Activated naive CD8-positive, alpha-beta T cell treated with anti-CD3 and anti-CD28 coated beads, Interleukin-2, amount 10 ng/mL, durations not matched to agents 7 days and 5 days (primary cell): ENCODE data around the gene RAB26. TPM values are rescaled to one million over a fixed set of nuclear protein-coding genes. Genes with fewer than 3 reads are reported as not detected.

Experiments used
- ATAC-seq: fragments of 150-1000 bp; cut with Tn5 transposase; one replicate; pipeline ENCODE4 v1.10.0; 2021; ENCODE audit warnings: low read depth, moderate library complexity
- POLR2A ChIA-PET: fragments of 350-600 bp; sonication (Branson Sonifier 250); formaldehyde crosslinking; loops from one replicate; lab custom pipeline; 2021; ENCODE audit warnings: antibody characterized with exemption; lab: Charles Lee
- DNase-seq: peaks from one replicate; pipeline ENCODE4 v3.0.0; 2021
- H3K27ac Mint-ChIP-seq: one replicate; pipeline ENCODE4 v1.8.0; 2022; ENCODE audit warnings: mild to moderate bottlenecking, mixed read lengths
- H3K27me3 Mint-ChIP-seq: one replicate; pipeline ENCODE4 v1.8.0; 2022; ENCODE audit warnings: mild to moderate bottlenecking, moderate library complexity, mixed read lengths
- H3K36me3 Mint-ChIP-seq: one replicate; pipeline ENCODE4 v1.8.0; 2021; ENCODE audit warnings: mild to moderate bottlenecking, mixed read lengths
- H3K4me1 Mint-ChIP-seq: one replicate; pipeline ENCODE4 v1.8.0; 2021; ENCODE audit warnings: mixed read lengths
- H3K4me3 Mint-ChIP-seq: one replicate; pipeline ENCODE4 v1.8.0; 2022; ENCODE audit warnings: mild to moderate bottlenecking, moderate library complexity, mixed read lengths
- H3K9me3 Mint-ChIP-seq: one replicate; pipeline ENCODE4 v1.8.0; 2021; ENCODE audit warnings: mixed read lengths
- total RNA-seq, 2 experiments: library from RNA; stranded (reverse); gene quantifications; one replicate each; pipeline ENCODE4 v1.2.3, GENCODE V29; 2021

Gene RAB26
- total RNA-seq, 2 experiments from 2014 or later, result 0.40 to 0.69 TPM

DNA sequence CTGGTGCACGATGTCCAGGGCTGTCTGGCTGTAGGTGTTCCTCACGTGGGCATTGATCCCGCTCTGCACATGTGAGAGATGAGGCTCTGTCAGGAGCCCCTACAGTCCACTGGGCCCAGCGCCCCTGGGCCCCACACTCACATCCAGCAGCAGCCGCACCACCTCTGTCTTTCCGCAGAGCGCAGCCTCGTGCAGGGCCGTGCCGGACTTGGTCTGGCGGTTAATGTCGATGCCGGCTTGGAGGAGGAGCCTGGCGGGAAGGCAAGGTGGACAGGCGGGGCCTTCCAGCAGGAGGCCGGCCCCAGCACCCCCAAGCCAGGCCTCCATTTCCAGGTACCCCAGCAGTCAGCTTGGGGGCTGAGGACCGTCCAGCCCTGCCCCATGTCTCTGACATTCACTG lies 38.8 kb downstream of the RAB26 start:
- Mint-ChIP-seq H3K27me3 (peaks cover 3% of the 10 kb centered on the region), H3K36me3 (no peaks in the 10 kb centered on the region), H3K9me3 (no peaks in the 10 kb centered on the region), H3K4me1 (no peaks in the 10 kb centered on the region), H3K27ac (no peak overlapping the region), H3K4me3 (no peak overlapping the region)
- no peak for ATAC-seq
- POLR2A ChIA-PET, result interaction anchor here (0.5 kb wide), 1 partner anchor 285 kb away, joined by 4 read pairs; no protein-coding TSS in a partner anchor
- no peak for DNase-seq

DNA sequence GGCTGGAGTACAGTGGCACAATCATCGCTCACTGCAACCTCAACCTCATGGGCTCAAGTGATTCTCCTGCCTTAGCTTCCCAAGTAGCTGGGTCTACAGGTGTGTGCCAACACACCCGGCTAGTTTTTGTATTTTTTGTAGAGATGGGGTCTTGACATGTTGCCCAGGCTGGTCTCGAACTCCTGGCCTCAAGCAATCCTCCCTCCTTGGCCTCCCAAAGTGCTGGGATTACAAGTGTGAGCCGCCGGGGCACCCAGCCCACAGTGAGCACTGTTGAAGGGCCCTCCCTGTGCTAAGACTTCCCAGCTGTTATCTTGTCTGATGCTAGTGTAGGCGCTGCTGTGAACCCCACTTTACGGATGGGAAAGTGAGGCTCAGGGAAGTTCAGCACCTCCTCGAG lies 40.0 kb downstream of the RAB26 start:
- POLR2A ChIA-PET, result interaction anchor here (1.2 kb wide), 1 partner anchor 33 kb away, joined by 3 read pairs; the partner anchor contains the start of gene TRAF7
- Mint-ChIP-seq H3K9me3 (no peaks in the 10 kb centered on the region), H3K27ac (no peak overlapping the region), H3K4me3 (no peak overlapping the region), H3K36me3 (no peaks in the 10 kb centered on the region), H3K27me3 (peaks cover 4% of the 10 kb centered on the region), H3K4me1 (no peaks in the 10 kb centered on the region)
- DNase-seq (no peak), ATAC-seq (no peak)

DNA sequence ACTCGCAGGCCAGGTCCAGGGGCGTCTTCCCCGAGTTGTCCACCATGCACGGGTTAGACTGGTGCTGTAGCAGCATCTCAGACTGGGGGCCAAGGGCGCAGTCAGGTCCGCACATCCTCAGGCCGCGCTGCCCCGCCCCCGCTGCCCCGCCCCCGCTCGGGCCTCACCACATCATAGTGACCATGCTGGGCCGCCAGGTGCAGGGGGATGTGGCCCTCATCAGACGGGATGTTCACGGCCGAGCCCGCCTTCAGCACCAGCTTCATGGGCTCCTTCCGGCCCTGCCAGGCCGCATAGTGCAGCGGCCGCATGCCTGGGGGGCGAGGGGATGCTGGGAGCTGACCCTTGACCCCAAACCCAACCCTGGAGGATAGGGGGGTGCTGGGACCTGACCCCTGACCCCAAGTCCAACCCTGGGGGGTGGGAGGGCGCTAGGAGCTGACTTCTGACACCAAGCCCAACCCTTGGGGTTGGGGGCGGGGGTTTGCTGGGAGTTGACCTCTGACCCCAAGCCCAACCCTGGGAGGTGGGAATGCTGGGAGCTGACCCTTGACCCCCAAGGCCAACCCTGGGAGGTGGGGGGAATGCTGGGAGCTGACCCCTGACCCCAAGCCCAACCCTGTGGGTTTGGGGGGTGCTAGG lies 40.9 kb downstream of the RAB26 start:
- peaks cover 8% of the 10 kb centered on the region for H3K27me3 Mint-ChIP-seq
- no peak for ATAC-seq
- POLR2A ChIA-PET, result no interaction called here
- H3K27ac Mint-ChIP-seq, result no peak overlapping the region
- DNase-seq, result no peak
- H3K36me3 Mint-ChIP-seq, result no peaks in the 10 kb centered on the region
- H3K4me1 Mint-ChIP-seq, result no peaks in the 10 kb centered on the region
- no peak overlapping the region for H3K4me3 Mint-ChIP-seq
- no peaks in the 10 kb centered on the region for H3K9me3 Mint-ChIP-seq

DNA sequence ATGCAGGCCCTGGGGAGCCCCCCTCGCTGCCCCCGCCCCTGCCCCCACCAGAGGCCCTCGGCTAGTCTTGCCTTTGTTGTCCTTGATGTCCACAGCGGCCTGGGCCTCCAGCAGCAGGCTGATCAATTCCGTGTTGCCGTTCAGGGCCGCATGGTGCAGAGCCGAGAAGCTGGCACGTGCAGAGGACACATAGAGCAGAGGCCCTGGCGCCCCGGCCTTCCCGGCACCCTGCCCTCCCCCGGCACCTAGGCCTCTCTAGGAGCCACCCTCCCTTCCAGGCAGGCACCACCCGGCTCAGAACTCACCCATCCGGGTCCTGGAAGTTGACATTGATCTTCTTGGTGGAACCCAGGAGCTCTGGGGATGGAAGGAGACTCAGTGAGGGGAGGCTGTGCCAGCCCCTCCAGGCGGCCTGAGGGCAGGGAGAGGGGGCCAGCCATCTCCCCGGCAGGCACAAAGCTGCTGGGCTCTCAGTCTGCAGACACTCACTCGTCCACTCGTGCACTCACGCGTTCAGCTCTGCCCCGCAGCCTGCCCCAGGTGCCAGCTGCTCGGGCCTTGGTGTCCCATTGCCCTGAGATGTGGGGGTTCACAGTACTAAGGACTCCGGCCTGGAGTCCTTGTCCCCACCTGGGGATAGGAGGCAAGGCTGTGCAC lies 41.7 kb downstream of the RAB26 start:
- no peak overlapping the region for H3K4me3 Mint-ChIP-seq
- POLR2A ChIA-PET, result no interaction called here
- peaks cover 1% of the 10 kb centered on the region for H3K4me1 Mint-ChIP-seq
- no peaks in the 10 kb centered on the region for H3K36me3 Mint-ChIP-seq
- no peak overlapping the region for H3K27ac Mint-ChIP-seq
- no peak for DNase-seq
- H3K9me3 Mint-ChIP-seq, result no peaks in the 10 kb centered on the region
- peaks cover 15% of the 10 kb centered on the region for H3K27me3 Mint-ChIP-seq
- ATAC-seq, result no peak

DNA sequence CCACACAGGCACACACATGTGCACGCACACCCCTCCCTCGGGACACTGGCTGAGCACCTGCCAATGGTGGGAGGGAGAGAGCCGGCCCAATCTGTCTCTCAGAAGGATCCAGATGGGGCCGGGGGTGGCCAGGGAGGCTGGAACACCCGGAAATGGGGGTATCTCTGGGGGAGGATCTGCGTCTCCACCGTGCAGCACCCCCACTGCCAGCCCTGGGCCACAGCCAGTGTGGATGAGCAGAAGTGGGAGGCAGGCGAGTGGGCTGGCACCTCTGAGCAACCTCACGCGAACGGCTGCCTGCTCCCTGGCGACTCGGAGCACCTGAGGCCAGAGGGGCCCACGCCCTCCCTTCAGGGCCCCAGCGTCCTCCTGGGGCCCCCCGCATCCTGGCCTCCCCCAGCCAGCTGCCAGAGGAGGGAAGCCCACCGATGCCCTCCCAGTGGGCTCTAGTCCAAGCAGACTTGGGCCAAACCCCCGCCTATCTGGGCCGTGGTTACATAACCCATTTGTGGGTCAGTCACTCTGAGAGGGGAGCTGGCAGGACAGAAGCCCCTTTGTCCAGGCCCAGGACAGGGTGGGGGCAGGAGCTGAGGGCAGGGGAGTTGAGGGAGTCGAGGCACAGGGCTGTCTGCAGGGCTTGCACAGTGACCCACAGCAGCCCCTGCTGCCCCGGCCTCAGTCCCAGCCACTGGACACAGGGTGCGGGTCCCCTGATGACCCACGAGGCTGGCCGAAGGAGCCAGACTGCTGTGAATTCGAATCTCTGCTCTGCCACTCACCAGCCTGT lies 42.4 kb downstream of the RAB26 start:
- ATAC-seq (no peak), DNase-seq (no peak)
- POLR2A ChIA-PET, result no interaction called here
- Mint-ChIP-seq H3K27ac (no peak overlapping the region), H3K9me3 (no peaks in the 10 kb centered on the region), H3K27me3 (peaks cover 16% of the 10 kb centered on the region), H3K4me1 (peaks cover 1% of the 10 kb centered on the region), H3K4me3 (no peak overlapping the region), H3K36me3 (no peaks in the 10 kb centered on the region)

DNA sequence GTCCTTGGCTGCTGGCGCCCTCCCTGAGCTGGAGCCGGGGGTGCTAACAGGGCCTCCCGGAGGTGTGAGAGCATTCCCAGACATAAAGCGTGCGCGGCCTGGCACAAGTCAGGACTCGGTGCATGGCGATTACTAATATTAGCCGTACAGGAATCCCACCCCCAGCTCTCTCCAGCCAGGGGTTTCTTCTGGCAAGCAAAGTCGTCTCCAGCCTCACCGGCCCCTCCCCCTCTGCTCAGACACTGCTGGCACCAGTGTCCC lies 43.0 kb downstream of the RAB26 start:
- POLR2A ChIA-PET, result no interaction called here
- no peaks in the 10 kb centered on the region for H3K9me3 Mint-ChIP-seq

DNA sequence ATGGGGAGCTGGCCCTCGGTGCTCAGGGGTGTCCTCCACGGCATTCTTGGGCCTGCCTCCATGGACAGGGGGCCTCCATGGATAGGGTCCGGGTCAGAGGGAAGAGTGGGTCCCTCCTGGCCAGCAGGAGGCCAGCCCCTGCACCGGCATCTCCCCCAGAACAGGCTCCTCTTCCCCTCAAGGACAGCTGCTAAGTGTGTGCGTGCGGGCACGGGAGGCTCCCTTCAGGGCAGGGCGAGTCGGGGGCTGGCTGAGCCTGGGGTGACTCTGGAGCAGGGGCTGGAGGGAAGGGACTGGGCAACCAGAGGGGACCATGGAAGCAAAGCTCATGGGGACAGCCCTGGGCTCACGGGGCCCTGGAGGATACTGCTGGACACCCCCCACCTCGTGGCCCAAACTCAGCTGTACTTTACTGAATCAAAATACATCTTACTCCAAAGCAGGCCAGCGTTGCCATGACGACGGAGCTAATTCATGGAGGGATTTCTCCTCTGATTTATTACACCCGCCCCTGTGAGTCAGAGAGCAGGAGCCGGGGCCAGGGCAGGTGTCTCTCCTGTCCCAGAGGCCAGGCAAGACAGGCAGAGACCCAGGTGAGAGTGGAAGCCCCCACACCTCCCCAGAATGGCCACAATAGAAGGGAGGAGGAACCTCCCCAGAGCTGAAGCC lies 45.9 kb downstream of the RAB26 start:
- peaks cover 33% of the 10 kb centered on the region for H3K27me3 Mint-ChIP-seq
- no peak overlapping the region for H3K4me3 Mint-ChIP-seq
- POLR2A ChIA-PET, result interaction anchor here (1.3 to 1.9 kb wide), 3 partner anchors 11 to 57 kb away, joined by 6 to 9 read pairs (median 8); partner anchors contain the start of genes ECI1, MLST8 and TRAF7
- no peaks in the 10 kb centered on the region for H3K9me3 Mint-ChIP-seq
- H3K27ac Mint-ChIP-seq, result no peak overlapping the region
- no peak for DNase-seq
- ATAC-seq, result no peak
- peaks cover 1% of the 10 kb centered on the region for H3K4me1 Mint-ChIP-seq
- H3K36me3 Mint-ChIP-seq, result no peaks in the 10 kb centered on the region

More for the DNA sequence above, 43.0 kb downstream of the RAB26 start:
- Mint-ChIP-seq H3K27ac (no peak overlapping the region), H3K27me3 (peaks cover 15% of the 10 kb centered on the region), H3K4me3 (no peak overlapping the region), H3K36me3 (no peaks in the 10 kb centered on the region), H3K4me1 (peaks cover 1% of the 10 kb centered on the region)
- no peak for ATAC-seq
- no peak for DNase-seq

DNA sequence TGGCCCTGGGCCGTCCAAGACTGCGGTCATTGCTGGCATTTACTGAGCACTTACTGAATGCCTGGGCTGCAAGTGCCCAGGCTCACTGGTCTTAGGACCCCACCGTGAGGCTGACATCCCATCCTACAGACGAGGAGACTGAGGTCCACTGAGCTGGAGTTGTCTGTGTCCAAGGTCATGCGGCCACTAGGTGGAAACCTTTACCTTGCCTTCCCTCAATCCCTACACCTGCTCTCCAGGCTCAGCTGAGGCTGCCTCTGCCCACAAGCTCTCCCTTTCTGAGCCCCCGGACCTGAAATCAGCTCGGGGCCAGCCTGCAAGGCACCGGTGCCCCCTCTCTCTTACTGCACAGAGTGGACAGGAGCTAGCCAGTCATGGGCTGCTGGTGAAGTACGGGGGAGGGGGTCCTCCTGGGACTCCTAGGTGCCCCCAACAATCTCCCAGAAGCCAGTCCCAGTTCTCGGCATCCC lies 46.5 kb downstream of the RAB26 start:
- peak; percentile 49 for DNase-seq

DNA sequence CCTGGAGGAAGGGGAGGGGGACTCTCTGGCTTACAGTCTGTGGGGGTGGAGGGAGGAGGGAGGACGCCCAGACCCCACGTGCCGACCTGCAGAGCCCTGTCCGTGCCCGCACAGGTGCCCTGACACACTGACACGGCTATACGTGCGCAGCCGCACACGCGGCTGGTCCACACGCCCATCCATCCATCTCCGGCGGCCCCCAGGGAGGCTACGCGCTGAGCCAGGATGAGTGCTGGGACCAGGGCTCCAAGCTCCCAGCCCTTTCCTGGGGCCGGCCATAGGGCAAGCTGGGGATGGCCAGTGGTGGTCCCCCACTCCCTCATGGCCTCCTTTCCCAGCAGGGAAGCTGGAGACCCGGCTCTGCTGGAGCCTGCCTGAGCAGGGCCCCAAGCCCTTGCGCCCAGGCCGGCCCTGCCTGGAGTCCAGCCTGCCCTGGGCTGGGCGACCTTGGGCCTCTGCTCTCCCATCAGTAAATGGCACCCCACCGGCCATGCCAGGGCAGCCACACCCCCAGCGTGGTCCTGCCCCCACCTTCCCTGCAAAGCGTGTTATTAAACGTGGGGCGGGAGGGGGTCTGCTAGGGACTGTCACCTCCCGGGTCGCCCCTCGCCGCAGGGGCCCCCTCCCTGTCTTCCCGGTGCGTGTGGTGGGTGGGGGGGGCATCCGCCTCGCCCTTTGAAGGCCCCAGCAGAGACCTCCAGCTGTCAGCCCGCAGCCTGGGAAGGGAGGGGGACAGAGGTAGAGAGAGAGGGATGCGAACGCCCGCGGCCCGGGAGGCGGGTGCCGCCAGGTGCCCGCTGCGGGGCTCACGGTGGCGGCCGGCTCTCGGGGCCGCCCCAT lies 47.1 kb downstream of the RAB26 start:
- no peaks in the 10 kb centered on the region for H3K9me3 Mint-ChIP-seq
- ATAC-seq, result no peak
- no peak for DNase-seq
- no peak overlapping the region for H3K27ac Mint-ChIP-seq
- H3K4me3 Mint-ChIP-seq, result peak overlapping the region; percentile 48
- H3K27me3 Mint-ChIP-seq, result peaks cover 40% of the 10 kb centered on the region
- no peaks in the 10 kb centered on the region for H3K36me3 Mint-ChIP-seq
- POLR2A ChIA-PET, result interaction anchor here (0.6 to 1.9 kb wide), 4 partner anchors 10 to 56 kb away, joined by 3 to 9 read pairs (median 7); partner anchors contain the start of genes ECI1, MLST8 and TRAF7
- H3K4me1 Mint-ChIP-seq, result peaks cover 1% of the 10 kb centered on the region

More for the DNA sequence above, 46.5 kb downstream of the RAB26 start:
- H3K36me3 Mint-ChIP-seq, result no peaks in the 10 kb centered on the region
- peak; percentile 56 for ATAC-seq
- no peaks in the 10 kb centered on the region for H3K9me3 Mint-ChIP-seq
- POLR2A ChIA-PET, result interaction anchor here (0.6 to 1.9 kb wide), 4 partner anchors 11 to 57 kb away, joined by 3 to 9 read pairs (median 7); partner anchors contain the start of genes ECI1, MLST8 and TRAF7
- no peak overlapping the region for H3K27ac Mint-ChIP-seq
- H3K4me3 Mint-ChIP-seq, result no peak overlapping the region
- H3K4me1 Mint-ChIP-seq, result peaks cover 1% of the 10 kb centered on the region
- peaks cover 35% of the 10 kb centered on the region for H3K27me3 Mint-ChIP-seq

DNA sequence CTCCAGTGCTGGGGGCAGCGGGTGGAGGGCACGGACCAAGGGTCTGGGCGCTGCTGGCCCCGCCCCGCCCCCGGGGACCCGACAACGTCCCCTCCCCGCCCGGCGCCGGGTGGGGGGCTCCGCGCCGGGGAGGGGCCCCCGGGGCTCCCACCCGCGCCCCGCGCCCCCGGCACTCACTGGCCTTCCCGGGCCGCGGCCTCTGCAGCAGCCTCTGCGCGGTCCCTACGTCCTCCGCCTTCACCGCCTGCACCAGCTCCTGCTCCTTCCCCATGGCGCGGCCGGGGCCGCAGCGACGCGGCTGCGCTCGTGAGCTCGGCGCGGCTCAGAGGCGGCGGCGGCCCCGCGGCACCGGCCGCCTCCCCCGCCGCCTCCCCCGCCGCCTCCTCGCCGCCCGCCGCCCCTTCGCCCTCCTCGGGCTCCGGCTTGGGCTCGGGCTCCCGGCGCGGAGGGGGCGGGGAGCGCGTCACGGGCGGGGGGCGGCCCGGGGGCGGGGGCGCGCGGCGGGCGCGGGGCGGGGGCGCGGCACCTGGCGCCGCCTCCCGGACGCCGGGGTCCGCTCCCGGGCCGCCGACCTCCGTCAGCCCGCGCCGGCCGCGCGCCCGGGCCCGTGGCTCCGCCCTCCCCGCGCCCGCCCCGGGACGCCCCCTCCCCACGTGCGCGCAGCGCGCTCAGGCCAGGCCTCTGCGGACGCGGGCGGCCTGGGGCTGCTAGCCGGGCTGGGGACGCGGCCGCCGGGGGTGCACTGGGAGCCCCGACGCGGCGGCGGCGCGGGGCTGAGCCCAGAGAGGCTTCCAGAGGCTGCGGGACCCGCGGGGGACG lies 47.9 kb downstream of the RAB26 start, which contains the start of gene CASKIN1:
CASKIN1 (minus strand) TSS at position 444 of the 819 bp plus-strand sequence; CDS start at position 271, 173 bp downstream.
- Mint-ChIP-seq H3K36me3 (no peaks in the 10 kb centered on the region), H3K27ac (no peak within 1 kb of the TSS)
- no peak for DNase-seq

DNA sequence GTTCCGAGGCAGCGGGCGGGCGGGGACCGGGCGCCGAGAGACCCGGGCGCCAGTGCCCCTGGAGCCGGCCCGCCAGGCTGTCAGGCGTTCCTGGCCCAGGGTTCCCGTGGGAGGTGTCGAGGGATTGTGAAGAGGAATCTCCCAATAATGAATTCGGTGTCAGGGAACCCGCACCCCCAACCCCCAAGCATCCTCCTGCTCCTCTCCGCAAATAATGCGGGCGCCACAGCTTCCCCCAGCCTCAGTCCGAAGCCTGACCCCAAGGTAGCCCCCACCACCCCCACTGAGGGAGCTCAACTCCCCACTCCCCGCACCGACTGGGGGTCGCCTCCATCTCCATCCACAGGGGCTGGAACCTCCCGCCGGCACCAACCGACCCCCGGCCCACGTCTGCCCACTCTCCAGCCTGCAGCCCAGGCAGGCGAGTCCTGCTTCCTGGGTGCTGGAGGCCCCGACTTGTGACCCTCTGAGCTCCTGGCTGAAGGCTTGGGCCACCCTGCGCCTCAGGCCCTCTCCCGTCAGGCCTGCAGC lies 48.6 kb downstream of the RAB26 start:
- Mint-ChIP-seq H3K4me1 (peaks cover 1% of the 10 kb centered on the region), H3K27ac (no peak overlapping the region), H3K9me3 (no peaks in the 10 kb centered on the region), H3K36me3 (no peaks in the 10 kb centered on the region), H3K4me3 (peak overlapping the region; percentile 35), H3K27me3 (peaks cover 40% of the 10 kb centered on the region)
- POLR2A ChIA-PET, result interaction anchor here (0.5 kb wide), 1 partner anchor 122 kb away, joined by 3 read pairs; no protein-coding TSS in a partner anchor
- ATAC-seq, result no peak
- DNase-seq, result no peak

More for the DNA sequence above, 47.9 kb downstream of the RAB26 start, which contains the start of gene CASKIN1:
- Mint-ChIP-seq H3K4me3 (peak within 1 kb of the TSS; percentile 48), H3K4me1 (peaks cover 1% of the 10 kb centered on the region), H3K27me3 (peaks cover 40% of the 10 kb centered on the region), H3K9me3 (no peaks in the 10 kb centered on the region)
- POLR2A ChIA-PET, result interaction anchor here (0.5 to 1.9 kb wide), 3 partner anchors 9 to 123 kb away, joined by 3 to 8 read pairs (median 6); partner anchors contain the start of genes MLST8 and TRAF7
- ATAC-seq, result peak; percentile 38
